Activated B cell treated with CpG ODN at 0.5 μM for 24 hours (primary cell): ENCODE measurements around the gene CCDC178. TPM values are rescaled to one million over a fixed set of nuclear protein-coding genes. Genes with fewer than 3 reads are reported as not detected.

ENCODE experiments used
- ATAC-seq: fragments of 200-7000 bp; cut with Tn5 transposase; one replicate; pipeline ENCODE4 v1.10.0; 2021; ENCODE audit warnings: low read depth, mild to moderate bottlenecking, moderate library complexity
- CTCF ChIA-PET: fragments of 350-600 bp; sonication (Branson Sonifier 250); formaldehyde crosslinking; loops from one replicate; lab custom pipeline; 2021; ENCODE audit warnings: antibody characterized with exemption; lab: Charles Lee
- POLR2A ChIA-PET: fragments of 350-600 bp; sonication (Branson Sonifier 250); formaldehyde crosslinking; loops from one replicate; lab custom pipeline; 2021; ENCODE audit warnings: antibody characterized with exemption; lab: Charles Lee
- DNase-seq: peaks from one replicate; pipeline ENCODE4 v3.0.0; 2022
- H3K27ac Mint-ChIP-seq: one replicate; pipeline ENCODE4 v1.8.0; 2020; ENCODE audit warnings: mixed read lengths
- H3K27me3 Mint-ChIP-seq: one replicate; pipeline ENCODE4 v1.8.0; 2021; ENCODE audit warnings: mixed read lengths
- H3K36me3 Mint-ChIP-seq: one replicate; pipeline ENCODE4 v1.8.0; 2021; ENCODE audit warnings: low read depth, mixed read lengths
- H3K4me1 Mint-ChIP-seq: one replicate; pipeline ENCODE4 v1.8.0; 2021; ENCODE audit warnings: mixed read lengths
- H3K4me3 Mint-ChIP-seq: one replicate; pipeline ENCODE4 v1.8.0; 2020; ENCODE audit warnings: mild to moderate bottlenecking, mixed read lengths
- H3K9me3 Mint-ChIP-seq: one replicate; pipeline ENCODE4 v1.8.0; 2020; ENCODE audit warnings: mixed read lengths
- CTCF ChIP-seq: fragments of 200-600 bp; IDR thresholded peaks from one replicate; pipeline ENCODE4 v1.8.0; 2022; ENCODE audit warnings: antibody characterized with exemption, mild to moderate bottlenecking
- intact Hi-C: fragments of 100-400 bp; cut with micrococcal nuclease; formaldehyde crosslinking; loops from one replicate; pipeline ENCODE4 v1.15.1; 2024
- total RNA-seq: library from RNA; stranded (reverse); gene quantifications from 2 replicates; pipeline ENCODE4 v1.2.3, GENCODE V29; 2022

CCDC178 gene
- total RNA-seq, 1 donor from 2014 or later: not detected

- DNase-seq: no peak
- H3K9me3 Mint-ChIP-seq: no peaks in the 10 kb centered on the region
- CTCF ChIA-PET: no interaction called here
- no peak overlapping the region for H3K27ac Mint-ChIP-seq
- POLR2A ChIA-PET: no interaction called here
- no peak for ATAC-seq
- no peaks in the 10 kb centered on the region for H3K36me3 Mint-ChIP-seq
- no peak overlapping the region for H3K4me3 Mint-ChIP-seq
- TF ChIP-seq CTCF: no peak
- no peaks in the 10 kb centered on the region for H3K4me1 Mint-ChIP-seq
- intact Hi-C loops: no loop called here
- H3K27me3 Mint-ChIP-seq: no peaks in the 10 kb centered on the region
These were observed 136.2 kb downstream of the CCDC178 start for GRCh38 chr18:33304277-33304676.

- no peaks in the 10 kb centered on the region for H3K4me1 Mint-ChIP-seq
- no peak for ATAC-seq
These were observed 149.0 kb downstream of the CCDC178 start for GRCh38 chr18:33291539-33291938.

GRCh38 chr18:33288082-33288716, 152.3 kb downstream of the CCDC178 start:
- DNase-seq (no peak), ATAC-seq (no peak)
- intact Hi-C loops: no loop called here
- no peak for TF ChIP-seq CTCF
- no peak overlapping the region for H3K27ac Mint-ChIP-seq
- H3K27me3 Mint-ChIP-seq: no peaks in the 10 kb centered on the region
- ChIA-PET POLR2A (no interaction called here), CTCF (no interaction called here)
- no peaks in the 10 kb centered on the region for H3K4me1 Mint-ChIP-seq
- no peak overlapping the region for H3K4me3 Mint-ChIP-seq
- no peaks in the 10 kb centered on the region for H3K36me3 Mint-ChIP-seq
- no peaks in the 10 kb centered on the region for H3K9me3 Mint-ChIP-seq

More at GRCh38 chr18:33291539-33291938, 149.0 kb downstream of the CCDC178 start:
- Mint-ChIP-seq H3K27me3 (no peaks in the 10 kb centered on the region), H3K36me3 (no peaks in the 10 kb centered on the region), H3K27ac (no peak overlapping the region), H3K9me3 (no peaks in the 10 kb centered on the region), H3K4me3 (no peak overlapping the region)
- TF ChIP-seq CTCF: no peak
- ChIA-PET POLR2A (no interaction called here), CTCF (no interaction called here)
- no peak for DNase-seq
- intact Hi-C loops: no loop called here

- intact Hi-C loops: no loop called here
- Mint-ChIP-seq H3K27ac (no peak overlapping the region), H3K36me3 (no peaks in the 10 kb centered on the region), H3K4me3 (no peak overlapping the region), H3K4me1 (no peaks in the 10 kb centered on the region), H3K27me3 (no peaks in the 10 kb centered on the region), H3K9me3 (no peaks in the 10 kb centered on the region)
- no peak for ATAC-seq
- ChIA-PET CTCF (no interaction called here), POLR2A (no interaction called here)
- no peak for TF ChIP-seq CTCF
- DNase-seq: peak; percentile 14
These were observed 157.7 kb downstream of the CCDC178 start for GRCh38 chr18:33282709-33283333.

GRCh38 chr18:33282142-33282541, 158.4 kb downstream of the CCDC178 start:
- intact Hi-C loops: no loop called here
- CTCF ChIA-PET: no interaction called here

More at GRCh38 chr18:33282142-33282541, 158.4 kb downstream of the CCDC178 start:
- Mint-ChIP-seq H3K4me3 (no peak overlapping the region), H3K9me3 (no peaks in the 10 kb centered on the region), H3K36me3 (no peaks in the 10 kb centered on the region), H3K4me1 (no peaks in the 10 kb centered on the region), H3K27me3 (no peaks in the 10 kb centered on the region), H3K27ac (no peak overlapping the region)
- no peak for DNase-seq
- POLR2A ChIA-PET: no interaction called here
- no peak for ATAC-seq
- TF ChIP-seq CTCF: no peak
